Measurements from ENCODE around the gene TOGARAM2.

The TOGARAM2 gene

GRCh38 chr2:29017716-29018435 lies 36.8 kb downstream of the TOGARAM2 start:
- no peak for DNase-seq (ENCODE audit: low read depth in 2 of 2)

GRCh38 chr2:29021886-29022285 lies 40.8 kb downstream of the TOGARAM2 start:
- no peak for DNase-seq (ENCODE audit: low read depth in 2 of 2)

DNA sequence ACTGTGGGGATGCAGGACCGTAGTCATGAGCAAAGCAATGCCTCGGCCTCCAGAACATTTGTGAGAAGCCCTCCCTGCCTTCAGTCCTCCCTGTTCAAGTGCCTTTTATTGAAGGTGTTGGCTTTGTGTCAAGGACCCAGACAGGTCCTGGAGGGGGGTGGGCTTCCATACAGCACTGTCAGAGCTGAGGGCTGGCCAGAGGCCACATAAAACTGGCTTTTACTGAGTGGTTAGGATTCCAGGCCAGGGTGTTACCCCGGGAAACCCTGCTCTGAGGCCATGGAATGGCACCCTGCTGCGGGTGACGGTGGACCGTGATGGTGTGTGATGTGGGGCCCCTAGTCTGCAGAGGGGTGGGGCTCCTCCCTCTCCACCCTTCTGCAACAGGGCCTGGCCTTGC lies 41.6 kb downstream of the TOGARAM2 start:
- no peak for DNase-seq (ENCODE audit: low read depth in 2 of 2)

DNA sequence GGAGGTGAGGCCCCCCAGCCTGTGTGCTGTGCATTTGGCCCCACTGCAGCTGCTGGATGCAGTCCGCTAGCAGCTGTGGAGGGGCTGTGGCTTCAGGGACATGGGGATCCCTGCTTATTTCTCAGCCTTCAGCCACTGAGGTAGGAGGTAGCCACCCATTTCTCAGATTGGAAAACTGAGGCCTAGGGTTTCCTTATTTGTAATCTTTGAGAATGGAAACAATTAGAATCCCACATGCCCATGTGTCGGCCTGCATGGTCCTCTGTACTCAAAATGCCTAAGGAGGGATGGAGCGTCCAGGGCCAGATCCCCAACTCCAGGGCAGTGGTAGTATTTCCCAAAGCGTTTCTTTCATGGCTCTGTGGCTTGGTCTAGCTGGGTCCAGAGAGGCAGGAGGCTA lies 42.1 kb downstream of the TOGARAM2 start:
- DNase-seq (ENCODE audit: low read depth in 2 of 2): no peak

DNA sequence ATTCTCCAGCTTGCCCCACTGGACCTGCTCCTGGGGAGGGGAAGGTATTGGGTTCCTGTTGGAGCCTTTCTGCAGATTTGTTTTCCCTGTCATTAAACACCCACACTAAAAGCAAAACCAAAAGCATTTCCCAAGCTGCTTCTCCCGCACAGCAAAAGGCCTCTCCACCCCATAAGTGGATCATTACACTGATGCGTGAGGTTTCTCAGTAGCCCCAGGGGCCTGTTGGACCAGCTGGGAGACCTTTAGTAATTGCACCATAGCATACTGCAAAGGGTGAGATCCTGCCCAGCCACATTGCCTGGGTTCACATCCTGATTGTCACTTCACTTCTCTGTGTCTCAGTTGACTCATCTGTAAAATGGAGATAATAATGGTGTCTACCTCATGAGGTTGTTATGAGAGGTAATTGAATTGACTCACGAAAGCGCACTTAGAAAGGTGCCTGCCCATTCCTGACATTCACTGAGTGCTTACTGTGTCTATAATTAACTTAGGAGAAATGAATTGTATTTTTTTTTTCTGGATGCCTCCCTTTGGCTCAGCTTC lies 43.9 kb downstream of the TOGARAM2 start:
- DNase-seq (ENCODE audit: low read depth in 2 of 2): no peak

DNA sequence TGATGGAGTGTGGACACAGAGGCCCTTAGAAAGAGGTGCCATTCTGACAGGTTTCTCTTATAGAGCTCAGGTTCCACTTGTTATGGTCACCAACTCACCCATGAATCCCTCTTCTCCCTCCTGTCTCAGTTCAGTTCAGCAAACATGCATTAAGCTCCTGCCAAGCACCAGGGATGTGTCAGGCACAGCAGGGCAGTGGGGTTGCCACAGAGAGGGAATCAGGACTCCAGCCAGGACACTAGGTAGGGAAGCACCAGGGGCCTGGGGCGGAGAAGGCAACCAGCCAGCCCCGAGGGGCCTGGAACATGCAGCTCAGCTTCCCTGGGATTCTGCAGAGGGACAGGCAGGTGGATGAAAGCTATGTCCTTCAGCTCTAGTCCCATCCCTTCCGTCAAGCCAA lies 44.6 kb downstream of the TOGARAM2 start:
- DNase-seq (ENCODE audit: low read depth in 2 of 2): no peak

DNA sequence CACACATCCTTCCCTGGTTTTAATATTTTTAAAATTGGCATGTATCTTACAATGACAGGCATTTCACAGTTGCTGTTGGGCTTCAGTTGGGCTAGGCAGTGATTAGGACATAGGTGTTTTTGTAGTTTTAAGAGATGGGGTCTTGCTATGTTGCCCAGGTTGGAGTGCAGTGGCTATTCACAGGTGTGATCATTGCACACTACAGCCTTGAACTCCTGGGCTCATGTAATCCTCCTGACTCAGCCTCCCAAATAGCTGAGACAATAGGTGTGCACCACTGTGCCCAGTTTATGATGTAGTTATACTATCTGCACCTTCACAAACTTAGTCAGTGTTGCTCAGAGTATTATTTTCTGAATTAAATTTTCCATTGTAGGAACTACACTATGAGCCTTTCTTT lies 49.9 kb downstream of the TOGARAM2 start:
- no peak for DNase-seq (ENCODE audit: low read depth in 2 of 2)

GRCh38 chr2:29032189-29032588 lies 51.1 kb downstream of the TOGARAM2 start:
- no peak for DNase-seq (ENCODE audit: low read depth in 2 of 2)

DNA sequence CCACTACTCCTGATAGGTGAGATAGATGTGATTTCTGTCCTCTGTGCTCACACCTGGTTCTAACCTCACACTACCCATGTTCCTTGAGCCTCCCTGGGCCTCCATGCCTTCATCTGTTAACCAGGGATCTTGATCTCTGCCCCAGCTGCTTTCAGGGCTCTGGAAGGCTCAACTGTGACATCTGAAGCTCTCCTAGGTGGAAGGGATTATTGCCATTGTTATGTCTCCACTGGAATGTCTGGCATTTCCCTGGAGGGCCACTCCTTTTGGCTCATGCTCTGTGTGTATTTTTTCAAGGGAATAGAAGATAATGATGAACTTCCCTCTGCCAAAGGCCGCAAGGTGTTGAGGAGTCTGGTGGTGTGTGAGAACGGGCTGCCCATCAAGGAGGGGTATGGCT lies 52.1 kb downstream of the TOGARAM2 start:
- DNase-seq (ENCODE audit: low read depth in 2 of 2): no peak

DNA sequence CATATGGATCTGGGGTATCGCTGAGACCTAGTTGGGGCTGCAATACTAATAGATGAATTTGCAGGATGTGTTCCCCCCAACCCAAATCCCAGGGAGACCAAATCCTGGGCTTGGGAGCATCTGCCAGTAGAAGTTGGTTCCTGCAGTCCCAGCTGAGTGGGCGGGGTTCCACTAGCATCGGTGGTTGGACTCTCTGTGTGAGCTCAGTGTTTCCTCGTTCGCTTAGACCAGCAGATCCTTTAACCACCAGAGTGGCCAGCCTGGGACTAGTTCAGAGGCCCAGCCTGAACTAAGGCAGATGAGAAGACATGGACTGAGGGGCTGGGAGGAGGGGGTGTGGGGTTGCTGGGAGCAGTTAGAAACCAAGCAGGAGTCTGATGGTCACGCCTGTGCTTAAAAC lies 52.6 kb downstream of the TOGARAM2 start:
- no peak for DNase-seq (ENCODE audit: low read depth in 2 of 2)

DNA sequence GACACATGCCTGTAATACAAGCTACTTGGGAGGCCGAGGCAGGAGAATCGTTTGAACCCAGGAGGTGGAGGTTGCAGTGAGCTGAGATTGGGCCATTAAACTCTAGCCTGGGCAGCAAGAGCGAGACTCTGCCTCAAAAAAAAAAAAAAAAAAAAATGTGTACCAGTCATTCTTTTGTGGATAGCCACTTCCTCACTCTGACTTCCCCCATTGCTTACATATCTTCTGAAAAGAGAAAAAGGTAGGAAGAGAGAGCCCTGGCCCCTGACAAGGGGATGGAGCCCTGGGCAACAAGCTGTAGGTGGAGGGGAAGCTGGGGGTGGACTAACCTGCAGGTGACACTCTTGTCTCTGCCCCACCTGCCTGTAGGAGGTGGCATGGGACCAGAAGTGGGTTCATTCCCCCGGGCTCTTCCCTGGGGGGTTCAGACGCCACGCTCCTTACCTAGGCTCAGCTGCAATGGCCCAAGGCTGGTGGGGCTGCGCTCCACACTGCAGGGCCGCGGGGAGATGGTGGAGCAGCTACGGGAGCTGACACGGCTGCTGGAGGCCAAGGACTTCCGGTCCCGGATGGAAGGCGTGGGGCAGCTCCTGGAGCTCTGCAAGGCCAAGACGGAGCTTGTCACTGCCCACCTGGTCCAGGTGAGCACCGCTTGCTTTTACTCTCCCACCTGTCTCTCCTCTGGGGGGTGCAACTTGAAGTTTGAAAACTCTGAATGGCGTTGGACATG lies 54.1 kb downstream of the TOGARAM2 start:
- DNase-seq (ENCODE audit: low read depth in 2 of 2): no peak

GRCh38 chr2:29039718-29040480 lies 58.8 kb downstream of the TOGARAM2 start:
- no peak for DNase-seq (ENCODE audit: low read depth in 2 of 2)

DNA sequence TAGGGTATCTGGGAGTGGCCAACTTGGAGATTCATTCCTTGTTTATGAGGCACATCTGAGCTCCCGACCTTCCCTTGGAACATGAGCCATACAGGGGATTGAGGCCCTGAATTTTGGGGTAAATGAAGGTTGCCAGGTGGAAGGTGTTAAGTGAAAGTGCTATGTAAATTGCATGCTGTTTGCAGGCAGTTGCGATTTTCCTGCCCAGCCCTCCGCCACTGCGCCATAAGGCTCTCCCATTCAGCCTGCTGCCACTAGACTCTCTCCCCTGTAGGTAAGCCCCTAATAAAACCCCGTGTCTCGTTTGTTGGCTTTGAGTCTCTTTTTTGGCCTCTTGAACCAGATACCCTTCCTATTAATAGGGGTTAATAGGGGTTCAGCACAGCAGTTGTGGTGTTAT lies 59.5 kb downstream of the TOGARAM2 start:
- DNase-seq (ENCODE audit: low read depth in 2 of 2): no peak

DNA sequence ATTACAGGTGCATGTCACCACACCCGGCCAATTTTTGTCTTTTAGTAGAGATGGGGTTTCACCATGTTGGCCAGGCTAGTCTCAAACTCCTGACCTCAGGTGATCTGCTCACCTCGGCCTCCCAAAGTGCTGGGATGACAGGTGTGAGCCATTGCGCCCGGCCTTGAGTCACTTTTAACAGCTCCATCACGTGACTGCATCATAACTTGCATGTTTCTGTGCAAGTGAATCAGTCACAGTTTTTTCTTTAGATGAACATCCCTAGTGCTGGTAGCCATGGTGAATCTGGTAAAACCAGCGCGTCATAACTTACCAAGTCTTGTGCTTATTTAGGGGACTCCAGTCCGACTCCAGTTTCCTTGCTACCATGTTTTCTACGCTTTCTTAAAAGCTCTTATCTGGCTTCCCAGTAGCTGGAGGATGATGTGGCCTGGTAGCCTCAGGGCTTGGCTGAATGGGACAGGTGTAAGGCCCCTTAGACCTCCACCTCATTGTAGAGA lies 60.1 kb downstream of the TOGARAM2 start:
- no peak for DNase-seq (ENCODE audit: low read depth in 2 of 2)

DNA sequence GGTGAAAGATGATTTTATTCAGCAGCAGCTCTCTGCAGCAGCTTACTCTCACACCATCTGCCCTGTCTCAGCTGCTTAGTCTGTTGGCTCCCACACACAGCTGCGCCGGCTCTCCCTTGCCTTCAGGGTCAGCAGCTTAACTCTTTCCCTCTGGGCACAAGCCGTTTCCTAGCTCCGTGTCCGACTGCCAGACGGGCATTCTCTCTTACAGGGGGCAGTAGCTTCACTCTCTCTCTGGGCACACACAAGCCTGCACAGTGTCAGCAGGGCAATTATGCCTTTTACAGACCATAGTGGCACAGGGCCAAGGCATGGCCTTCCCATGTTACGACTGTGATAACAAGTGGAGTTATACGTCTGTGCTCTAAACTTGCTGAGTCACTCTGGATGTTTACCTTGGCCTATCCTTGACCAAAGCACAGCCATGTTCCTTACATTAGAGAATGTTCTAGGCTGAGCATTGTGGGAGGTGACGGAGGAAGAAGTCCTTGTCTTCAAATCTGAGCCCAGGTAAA lies 61.5 kb downstream of the TOGARAM2 start:
- no peak for DNase-seq (ENCODE audit: low read depth in 2 of 2)

DNA sequence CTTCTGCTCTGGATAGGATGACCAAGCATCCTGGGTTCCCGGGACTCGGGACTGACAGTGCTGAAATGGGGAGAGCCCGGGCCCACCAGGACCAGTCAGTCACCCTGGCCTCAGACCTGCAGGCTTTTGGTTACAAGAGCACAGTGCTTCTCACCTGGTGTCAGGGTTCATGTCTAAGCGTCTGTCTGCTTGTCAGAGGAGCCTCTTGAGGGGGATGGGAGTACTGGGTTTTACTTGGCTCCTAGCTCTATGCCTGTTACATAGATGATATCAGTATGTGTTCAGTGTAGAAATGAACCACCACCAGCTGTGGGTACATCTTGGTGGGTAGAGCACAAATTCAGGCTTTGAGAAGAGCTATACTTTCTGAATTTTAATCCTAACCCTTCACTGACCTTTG lies 63.4 kb downstream of the TOGARAM2 start:
- no peak for DNase-seq (ENCODE audit: low read depth in 2 of 2)

DNA sequence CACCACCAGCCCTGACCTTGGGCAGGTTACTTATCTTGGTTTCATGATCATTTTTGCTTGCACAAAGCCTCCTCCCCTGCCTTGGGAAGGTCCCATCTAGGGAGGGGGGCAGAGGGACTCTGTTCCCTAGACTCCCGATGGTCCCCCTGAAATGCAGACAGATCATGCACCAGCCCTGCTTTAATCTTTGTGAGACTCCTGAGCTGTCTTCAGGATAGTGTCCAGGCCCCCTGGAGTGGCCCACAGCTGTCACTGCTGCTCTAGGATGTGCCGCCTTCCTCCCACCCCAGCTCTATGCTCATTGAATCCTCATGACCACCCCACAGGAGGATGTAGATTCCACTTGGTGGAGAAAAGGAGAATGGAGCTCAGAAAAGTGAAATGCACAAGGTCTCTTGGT lies 65.2 kb downstream of the TOGARAM2 start:
- DNase-seq (ENCODE audit: low read depth in 2 of 2): no peak

DNA sequence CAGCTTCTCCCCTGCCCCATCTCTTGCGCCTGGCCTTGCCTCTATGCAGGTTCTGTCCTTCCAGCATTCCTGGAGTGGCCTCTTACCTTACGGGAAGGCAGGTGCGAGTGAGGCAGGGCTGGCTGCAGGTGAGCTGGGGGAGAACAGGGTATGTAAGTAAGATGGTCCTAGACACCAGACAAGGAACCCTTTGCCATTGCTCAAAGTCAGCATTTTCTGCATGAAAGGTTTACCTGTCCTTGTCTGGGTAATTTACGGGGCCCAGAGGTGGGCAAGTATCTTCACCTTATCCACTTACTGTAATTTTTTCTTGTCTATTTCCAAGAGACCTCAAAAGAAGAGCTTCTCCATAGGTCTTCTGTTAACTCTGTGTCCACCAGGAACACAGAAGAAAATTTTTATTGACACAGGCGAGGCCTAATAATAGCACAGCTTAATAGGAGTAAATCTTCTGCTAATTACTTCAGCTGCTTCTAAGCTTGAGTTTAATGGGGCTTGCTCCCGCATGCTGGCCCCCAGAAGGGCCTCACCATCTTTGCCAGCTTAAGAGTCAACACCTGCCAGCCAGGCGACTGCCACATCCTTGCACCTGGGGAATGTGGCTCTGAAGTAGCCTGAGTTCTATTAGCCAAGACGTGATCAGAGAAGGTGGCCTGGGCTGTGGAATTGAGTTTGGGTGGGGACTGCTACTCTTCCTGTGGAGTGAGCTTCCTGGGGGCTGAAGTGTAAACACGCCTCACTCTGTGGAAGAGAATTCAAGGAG lies 66.2 kb downstream of the TOGARAM2 start:
- no peak for DNase-seq (ENCODE audit: low read depth in 2 of 2)

GRCh38 chr2:29050591-29050990 lies 69.5 kb downstream of the TOGARAM2 start:
- no peak for DNase-seq (ENCODE audit: low read depth in 2 of 2)

DNA sequence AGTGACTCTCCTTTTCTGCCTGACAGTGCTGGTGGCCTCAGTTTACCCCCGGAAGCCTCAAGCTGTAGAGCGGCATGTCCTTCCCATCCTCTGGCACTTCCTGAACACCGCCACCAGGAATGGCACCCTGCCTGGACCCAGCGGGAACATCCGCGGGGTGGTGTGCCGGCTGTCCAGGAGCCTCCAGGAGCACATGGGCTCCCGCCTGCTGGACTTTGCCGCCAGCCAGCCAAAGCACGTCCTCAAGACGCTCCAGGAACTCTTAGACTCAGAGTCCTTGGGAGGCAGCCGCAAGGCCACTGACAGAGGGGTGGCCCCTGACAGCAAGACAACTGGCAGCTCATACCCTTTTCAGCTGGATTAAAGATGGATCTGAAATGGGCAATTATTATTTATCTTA lies 70.6 kb downstream of the TOGARAM2 start:
- DNase-seq (ENCODE audit: low read depth in 2 of 2): no peak

DNA sequence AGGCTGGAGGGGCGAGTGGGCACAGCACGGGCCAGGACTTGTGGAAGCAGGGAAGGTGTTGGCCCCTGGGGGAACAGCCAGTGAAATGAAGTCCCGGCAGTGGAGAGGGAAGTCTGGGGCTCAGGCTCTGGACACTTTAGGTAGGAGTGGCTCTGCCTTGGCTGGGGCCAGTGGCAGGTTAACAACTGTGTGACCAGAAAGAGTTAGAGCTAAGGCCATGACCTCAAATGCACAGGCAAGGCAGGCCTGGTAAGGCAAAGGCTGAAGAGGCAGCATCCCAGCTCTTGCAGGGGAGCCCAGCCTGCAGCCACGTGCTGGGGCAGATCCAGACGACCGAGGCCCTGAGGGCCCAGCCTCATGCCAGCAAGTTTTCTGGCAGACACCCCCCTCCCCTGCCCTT lies 71.7 kb downstream of the TOGARAM2 start:
- DNase-seq (ENCODE audit: low read depth in 2 of 2): no peak

All from stimulated activated CD8-positive, alpha-beta memory T cell treated with anti-CD3 and anti-CD28 coated beads, Interleukin-2, amount 100 ng/mL, for 1 hour (primary cell).